ENCODE measurements around the gene KY.

Gene KY

GRCh38 chr3:134654031-134654430 lies 3.2 kb upstream of the KY start:
- H3K79me2 ChIP-seq (ENCODE audit: low read length) = no peaks in the 10 kb centered on the region
- no peaks in the 10 kb centered on the region for H4K20me1 ChIP-seq (ENCODE audit: insufficient read depth, low read length)
- H3K36me3 ChIP-seq (replicated peaks; ENCODE audit: insufficient read depth, low read length) = no peaks in the 10 kb centered on the region
- no peaks in the 10 kb centered on the region for H3K4me1 ChIP-seq (ENCODE audit: low read length)
- H3K9ac ChIP-seq (ENCODE audit: low read length) = no peak overlapping the region
- no peaks in the 10 kb centered on the region for H3K9me3 ChIP-seq (replicated peaks; ENCODE audit: insufficient read depth, low read length)
- H3F3A ChIP-seq (ENCODE audit: insufficient read depth, low read length) = peaks cover 6% of the 10 kb centered on the region; the same call in 1 of the 2 replicates
- H3K4me2 ChIP-seq (ENCODE audit: low read depth, low read length) = no peak overlapping the region
- no peak for TF ChIP-seq CTCF (IDR thresholded peaks at IDR 0.05; ENCODE audit: low read length)
- no peak for TF ChIP-seq EZH2 (optimal IDR thresholded peaks at IDR 0.05; ENCODE audit: low read depth, low read length)
- H2AFZ ChIP-seq (ENCODE audit: low read length) = no peak overlapping the region
- no peak for DNase-seq
- no peak overlapping the region for H3K27ac ChIP-seq (ENCODE audit: low read length)
- no peaks in the 10 kb centered on the region for H3K9me2 ChIP-seq (replicated peaks; ENCODE audit: insufficient read depth, low read length)
- no peaks in the 10 kb centered on the region for H3K27me3 ChIP-seq (replicated peaks; ENCODE audit: insufficient read depth, low read length)
- H3K4me3 ChIP-seq (ENCODE audit: low read length) = no peak overlapping the region

- Histone ChIP-seq H4K20me1 (ENCODE audit: insufficient read depth, low read length) (no peaks in the 10 kb centered on the region), H3K4me3 (ENCODE audit: low read length) (no peak overlapping the region), H3K79me2 (ENCODE audit: low read length) (no peaks in the 10 kb centered on the region), H3K9ac (ENCODE audit: low read length) (no peak overlapping the region), H3K4me1 (ENCODE audit: low read length) (no peaks in the 10 kb centered on the region), H3K36me3 (replicated peaks; ENCODE audit: insufficient read depth, low read length) (no peaks in the 10 kb centered on the region), H2AFZ (ENCODE audit: low read length) (no peak overlapping the region), H3K9me3 (replicated peaks; ENCODE audit: insufficient read depth, low read length) (no peaks in the 10 kb centered on the region), H3K27ac (ENCODE audit: low read length) (no peak overlapping the region), H3K4me2 (ENCODE audit: low read depth, low read length) (no peak overlapping the region), H3K9me2 (replicated peaks; ENCODE audit: insufficient read depth, low read length) (no peaks in the 10 kb centered on the region), H3K27me3 (replicated peaks; ENCODE audit: insufficient read depth, low read length) (no peaks in the 10 kb centered on the region), H3F3A (ENCODE audit: insufficient read depth, low read length) (peaks cover 6% of the 10 kb centered on the region; the same call in 1 of the 2 replicates)
- no peak for TF ChIP-seq CTCF (IDR thresholded peaks at IDR 0.05; ENCODE audit: low read length)
- TF ChIP-seq EZH2 (optimal IDR thresholded peaks at IDR 0.05; ENCODE audit: low read depth, low read length) = no peak
- no peak for TF ChIP-seq EZH2phosphoT487 (IDR thresholded peaks at IDR 0.05; ENCODE audit: low read length)
- no peak for DNase-seq
Measured at GRCh38 chr3:134652886-134653630, 2.2 kb upstream of the KY start.

- no peak overlapping the region for H3K4me3 ChIP-seq (ENCODE audit: low read length)
- peaks cover 6% of the 10 kb centered on the region; the same call in 1 of the 2 replicates for H3F3A ChIP-seq (ENCODE audit: insufficient read depth, low read length)
- H3K9me3 ChIP-seq (replicated peaks; ENCODE audit: insufficient read depth, low read length) = no peaks in the 10 kb centered on the region
- no peak for DNase-seq
- TF ChIP-seq EZH2 (optimal IDR thresholded peaks at IDR 0.05; ENCODE audit: low read depth, low read length) = no peak
- TF ChIP-seq CTCF (IDR thresholded peaks at IDR 0.05; ENCODE audit: low read length) = no peak
- TF ChIP-seq EZH2phosphoT487 (IDR thresholded peaks at IDR 0.05; ENCODE audit: low read length) = no peak
- no peaks in the 10 kb centered on the region for H3K4me1 ChIP-seq (ENCODE audit: low read length)
- no peaks in the 10 kb centered on the region for H3K36me3 ChIP-seq (replicated peaks; ENCODE audit: insufficient read depth, low read length)
- no peak overlapping the region for H3K4me2 ChIP-seq (ENCODE audit: low read depth, low read length)
- no peak overlapping the region for H3K27ac ChIP-seq (ENCODE audit: low read length)
- no peaks in the 10 kb centered on the region for H3K9me2 ChIP-seq (replicated peaks; ENCODE audit: insufficient read depth, low read length)
- no peaks in the 10 kb centered on the region for H3K79me2 ChIP-seq (ENCODE audit: low read length)
- H3K27me3 ChIP-seq (replicated peaks; ENCODE audit: insufficient read depth, low read length) = no peaks in the 10 kb centered on the region
- no peak overlapping the region for H2AFZ ChIP-seq (ENCODE audit: low read length)
- H3K9ac ChIP-seq (ENCODE audit: low read length) = no peak overlapping the region
- no peaks in the 10 kb centered on the region for H4K20me1 ChIP-seq (ENCODE audit: insufficient read depth, low read length)
Measured at GRCh38 chr3:134652409-134652831, 1.6 kb upstream of the KY start.
